MM.1S (cell line): Measurements from ENCODE around the gene FZD7.

Experiments
- DNase-seq: peaks from one replicate; pipeline ENCODE4 v3.0.0-alpha.2; 2015
- H2AFZ ChIP-seq: fragments of 300-600 bp; sonication (generic); 2 replicates; pipeline ENCODE4 v1.6.0; 2016; ENCODE audit warnings: antibody characterized with exemption, low read length
- H3F3A ChIP-seq: fragments of 300-600 bp; sonication (generic); 2 replicates; pipeline ENCODE4 v1.6.1; 2016; ENCODE audit warnings: mild to moderate bottlenecking, antibody characterized with exemption, low read length, moderate library complexity, mixed read lengths; ENCODE audit not compliant: insufficient read depth
- H3K27ac ChIP-seq: fragments of 300-600 bp; sonication (generic); 2 replicates; pipeline ENCODE4 v1.5.1; 2016; ENCODE audit warnings: mild to moderate bottlenecking, low read length
- H3K27me3 ChIP-seq: fragments of 300-600 bp; sonication (generic); replicated peaks from 2 replicates; pipeline ENCODE4 v1.6.0; 2016; ENCODE audit warnings: low read length; ENCODE audit not compliant: insufficient read depth
- H3K36me3 ChIP-seq: fragments of 300-600 bp; sonication (generic); replicated peaks from 2 replicates; pipeline ENCODE4 v1.6.1; 2016; ENCODE audit warnings: mild to moderate bottlenecking, low read length, mixed read lengths; ENCODE audit not compliant: insufficient read depth
- H3K4me1 ChIP-seq: fragments of 300-600 bp; sonication (generic); 2 replicates; pipeline ENCODE4 v1.6.1; 2016; ENCODE audit warnings: low read length, mixed read lengths
- H3K4me2 ChIP-seq: fragments of 300-600 bp; sonication (generic); 2 replicates; pipeline ENCODE4 v1.6.0; 2016; ENCODE audit warnings: low read depth, low read length
- H3K4me3 ChIP-seq: fragments of 300-600 bp; sonication (generic); 2 replicates; pipeline ENCODE4 v1.5.1; 2016; ENCODE audit warnings: low read length, mixed read lengths
- H3K79me2 ChIP-seq: fragments of 300-600 bp; sonication (generic); 2 replicates; pipeline ENCODE4 v1.6.1; 2016; ENCODE audit warnings: mixed run types, low read length, mixed read lengths
- H3K9ac ChIP-seq: fragments of 300-600 bp; sonication (generic); 2 replicates; pipeline ENCODE4 v1.6.1; 2016; ENCODE audit warnings: low read length, mixed read lengths
- H3K9me2 ChIP-seq: fragments of 300-600 bp; sonication (generic); replicated peaks from 2 replicates; pipeline ENCODE4 v1.6.1; 2016; ENCODE audit warnings: mild to moderate bottlenecking, low read length, mixed read lengths; ENCODE audit not compliant: insufficient read depth
- H3K9me3 ChIP-seq: fragments of 300-600 bp; sonication (generic); replicated peaks from 2 replicates; pipeline ENCODE4 v1.6.1; 2016; ENCODE audit warnings: mild to moderate bottlenecking, low read length, mixed read lengths; ENCODE audit not compliant: insufficient read depth
- H4K20me1 ChIP-seq: fragments of 300-600 bp; sonication (generic); 2 replicates; pipeline ENCODE4 v1.6.1; 2016; ENCODE audit warnings: mild to moderate bottlenecking, low read length, moderate library complexity, mixed read lengths; ENCODE audit not compliant: insufficient read depth
- EZH2 ChIP-seq: fragments of 300-600 bp; sonication (generic); optimal IDR thresholded peaks from 2 replicates; pipeline ENCODE3; 2017; ENCODE audit warnings: low read depth, mild to moderate bottlenecking, antibody characterized with exemption, low read length, mixed read lengths
- EZH2phosphoT487 ChIP-seq: fragments of 300-600 bp; sonication (generic); IDR thresholded peaks from 2 replicates; pipeline ENCODE4 v1.6.1; 2018; ENCODE audit warnings: antibody characterized with exemption, low read length
- TF ChIP-seq, protein P1 (sequence below): fragments of 300-600 bp; sonication (generic); IDR thresholded peaks from 2 replicates; pipeline ENCODE4 v1.5.1; 2016; ENCODE audit warnings: antibody characterized with exemption, low read length, mixed read lengths

Gene FZD7

DNA sequence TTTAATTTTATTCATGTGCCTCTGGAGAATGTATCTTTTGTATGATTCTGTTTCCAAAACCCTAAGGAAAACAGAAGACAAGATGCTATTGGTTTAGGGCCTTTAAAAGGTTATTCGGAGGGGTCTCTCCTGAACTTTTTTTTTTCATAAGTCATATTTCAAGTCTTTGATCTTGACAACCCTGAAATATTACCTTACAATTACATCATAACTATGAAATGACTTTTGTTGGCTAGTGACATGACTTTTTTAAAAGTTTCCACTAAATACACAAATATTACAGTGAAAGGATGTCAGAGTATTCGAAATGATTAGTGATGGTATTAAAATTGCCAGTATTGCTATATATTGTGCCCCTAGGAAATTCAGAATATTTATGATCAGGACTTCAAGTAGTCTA lies 31.8 kb upstream of the FZD7 start:
- Histone ChIP-seq H3K4me3 (no peak overlapping the region), H3K9me3 (no peaks in the 10 kb centered on the region), H3K36me3 (no peaks in the 10 kb centered on the region), H3K79me2 (no peaks in the 10 kb centered on the region), H2AFZ (no peak overlapping the region), H3K4me1 (peaks cover 39% of the 10 kb centered on the region), H3K4me2 (no peak overlapping the region), H3F3A (peaks cover 27% of the 10 kb centered on the region), H3K27me3 (no peaks in the 10 kb centered on the region), H3K27ac (no peak overlapping the region), H3K9me2 (no peaks in the 10 kb centered on the region), H3K9ac (no peak overlapping the region), H4K20me1 (no peaks in the 10 kb centered on the region)
- TF ChIP-seq EZH2phosphoT487 (no peak), EZH2 (no peak)
- TF ChIP-seq, protein P1, sequence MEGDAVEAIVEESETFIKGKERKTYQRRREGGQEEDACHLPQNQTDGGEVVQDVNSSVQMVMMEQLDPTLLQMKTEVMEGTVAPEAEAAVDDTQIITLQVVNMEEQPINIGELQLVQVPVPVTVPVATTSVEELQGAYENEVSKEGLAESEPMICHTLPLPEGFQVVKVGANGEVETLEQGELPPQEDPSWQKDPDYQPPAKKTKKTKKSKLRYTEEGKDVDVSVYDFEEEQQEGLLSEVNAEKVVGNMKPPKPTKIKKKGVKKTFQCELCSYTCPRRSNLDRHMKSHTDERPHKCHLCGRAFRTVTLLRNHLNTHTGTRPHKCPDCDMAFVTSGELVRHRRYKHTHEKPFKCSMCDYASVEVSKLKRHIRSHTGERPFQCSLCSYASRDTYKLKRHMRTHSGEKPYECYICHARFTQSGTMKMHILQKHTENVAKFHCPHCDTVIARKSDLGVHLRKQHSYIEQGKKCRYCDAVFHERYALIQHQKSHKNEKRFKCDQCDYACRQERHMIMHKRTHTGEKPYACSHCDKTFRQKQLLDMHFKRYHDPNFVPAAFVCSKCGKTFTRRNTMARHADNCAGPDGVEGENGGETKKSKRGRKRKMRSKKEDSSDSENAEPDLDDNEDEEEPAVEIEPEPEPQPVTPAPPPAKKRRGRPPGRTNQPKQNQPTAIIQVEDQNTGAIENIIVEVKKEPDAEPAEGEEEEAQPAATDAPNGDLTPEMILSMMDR = no peak
- DNase-seq = no peak

DNA sequence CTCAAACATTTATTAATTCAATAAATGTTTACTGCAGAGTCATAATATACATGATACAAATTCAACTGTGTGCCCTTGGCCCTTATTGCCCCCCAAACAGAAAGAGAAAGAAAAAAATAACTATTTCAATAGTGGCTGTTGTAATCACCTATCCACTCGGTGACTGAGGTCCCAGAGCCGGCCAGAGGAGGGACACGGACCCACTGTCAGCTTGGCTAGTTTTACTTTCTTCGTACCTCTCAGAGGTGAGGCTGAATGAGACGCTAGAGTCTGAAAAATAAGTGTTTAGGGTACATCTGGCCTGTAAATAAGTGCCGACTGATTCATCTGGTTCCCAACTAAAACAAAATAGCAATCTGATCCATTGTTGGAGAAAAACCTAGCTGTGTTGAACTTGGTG lies 31.3 kb upstream of the FZD7 start:
- no peaks in the 10 kb centered on the region for H3K36me3 ChIP-seq
- peak overlapping the region; percentile 82; the same call in 1 of the 2 replicates for H3K27ac ChIP-seq
- no peaks in the 10 kb centered on the region for H3K9me3 ChIP-seq
- no peaks in the 10 kb centered on the region for H3K9me2 ChIP-seq
- no peaks in the 10 kb centered on the region for H4K20me1 ChIP-seq
- no peak overlapping the region for H3K4me3 ChIP-seq
- H3K9ac ChIP-seq = no peak overlapping the region
- H3K4me1 ChIP-seq = peaks cover 45% of the 10 kb centered on the region
- peaks cover 27% of the 10 kb centered on the region for H3F3A ChIP-seq
- no peak for DNase-seq
- no peaks in the 10 kb centered on the region for H3K79me2 ChIP-seq
- peak overlapping the region; percentile 28; the same call in 1 of the 2 replicates for H3K4me2 ChIP-seq
- H3K27me3 ChIP-seq = no peaks in the 10 kb centered on the region
- peak overlapping the region; percentile 19; the same call in 1 of the 2 replicates for H2AFZ ChIP-seq
- TF ChIP-seq EZH2 = no peak
- TF ChIP-seq, protein P1 = no peak
- TF ChIP-seq EZH2phosphoT487 = no peak

DNA sequence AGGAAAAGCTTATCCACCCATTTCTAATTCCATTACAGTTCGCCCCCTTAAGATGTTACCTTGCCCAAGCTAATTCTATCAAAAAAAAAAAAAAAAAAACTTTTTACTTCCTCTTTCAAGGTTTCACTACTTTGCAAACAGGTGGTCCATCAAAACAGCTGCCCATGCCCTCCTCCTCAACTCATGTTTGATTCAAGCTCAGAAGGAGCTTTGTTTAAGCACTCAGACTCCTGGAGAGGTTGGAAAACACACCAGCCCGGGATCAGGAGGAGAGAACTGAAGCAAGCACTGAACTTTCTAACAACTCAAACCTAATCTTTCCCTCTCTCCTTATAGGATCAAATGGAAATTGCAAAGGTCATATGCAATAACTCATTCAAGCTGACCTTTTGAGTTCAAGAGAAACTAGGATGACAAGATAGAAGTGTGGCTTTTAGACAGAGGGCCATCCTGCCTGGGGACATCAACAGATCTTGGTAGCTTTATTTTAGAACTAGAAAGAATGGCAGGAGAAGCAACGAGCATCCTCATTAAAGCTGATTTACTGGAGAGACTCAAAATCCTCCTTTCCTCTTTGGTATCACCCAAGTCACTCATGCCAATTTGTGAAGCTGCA lies 28.3 kb upstream of the FZD7 start:
- no peaks in the 10 kb centered on the region for H3K27me3 ChIP-seq
- no peaks in the 10 kb centered on the region for H3K9me2 ChIP-seq
- peaks cover 27% of the 10 kb centered on the region for H3F3A ChIP-seq
- TF ChIP-seq, protein P1 = no peak
- TF ChIP-seq EZH2 = no peak
- TF ChIP-seq EZH2phosphoT487 = no peak
- H3K4me3 ChIP-seq = no peak overlapping the region
- H3K4me1 ChIP-seq = peaks cover 45% of the 10 kb centered on the region
- H3K4me2 ChIP-seq = peak overlapping the region; percentile 45
- no peaks in the 10 kb centered on the region for H4K20me1 ChIP-seq
- H3K9ac ChIP-seq = no peak overlapping the region
- no peaks in the 10 kb centered on the region for H3K36me3 ChIP-seq
- H3K79me2 ChIP-seq = no peaks in the 10 kb centered on the region
- H2AFZ ChIP-seq = peak overlapping the region; percentile 16; the same call in 1 of the 2 replicates
- peak; percentile 50 for DNase-seq
- no peaks in the 10 kb centered on the region for H3K9me3 ChIP-seq
- H3K27ac ChIP-seq = peak overlapping the region; percentile 61
